Neuronal stem cell (in vitro differentiated cells): ENCODE measurements around the gene EML4.

Experiments
- DNase-seq: peaks from one replicate; pipeline ENCODE4 v3.0.0-alpha.2; 2013; ENCODE audit warnings: low spot score
- H2AFZ ChIP-seq: one replicate; pipeline ENCODE4 v1.6.1; 2013; ENCODE audit warnings: mild to moderate bottlenecking, low read length, inconsistent platforms
- H2AK5ac ChIP-seq: 2 replicates; pipeline ENCODE4 v1.6.1; 2013; ENCODE audit warnings: low read depth, mild to moderate bottlenecking, inconsistent platforms, low read length, moderate library complexity, mixed read lengths
- H2BK120ac ChIP-seq: 2 replicates; pipeline ENCODE4 v1.6.1; 2013; ENCODE audit warnings: low read depth, mild to moderate bottlenecking, inconsistent platforms, low read length, moderate library complexity, mixed read lengths
- H2BK12ac ChIP-seq: one replicate; pipeline ENCODE4 v1.6.1; 2013; ENCODE audit warnings: low read length, inconsistent platforms
- H2BK15ac ChIP-seq: 2 replicates; pipeline ENCODE4 v1.6.1; 2013; ENCODE audit warnings: mild to moderate bottlenecking, low read length, inconsistent platforms, mixed read lengths
- H2BK5ac ChIP-seq: one replicate; pipeline ENCODE4 v1.6.1; 2013; ENCODE audit warnings: inconsistent platforms, mild to moderate bottlenecking, low read length, moderate library complexity
- H3K14ac ChIP-seq: one replicate; pipeline ENCODE4 v1.6.1; 2013; ENCODE audit warnings: low read length, inconsistent platforms
- H3K18ac ChIP-seq: 2 replicates; pipeline ENCODE4 v1.6.1; 2013; ENCODE audit warnings: low read length, inconsistent platforms
- H3K23ac ChIP-seq: 2 replicates; pipeline ENCODE4 v1.6.1; 2013; ENCODE audit warnings: low read depth, mild to moderate bottlenecking, mixed read lengths, low read length, inconsistent platforms; ENCODE audit not compliant: poor library complexity
- H3K27ac ChIP-seq: replicated peaks from 3 replicates; pipeline ENCODE4 v1.5.1; 2013; ENCODE audit warnings: low read length, inconsistent platforms
- H3K27me3 ChIP-seq, 3 experiments: 2 replicates each; pipeline ENCODE4 v1.6.1; 2013; ENCODE audit warnings: low read length in 3 of 3, mild to moderate bottlenecking in 2 of 3, inconsistent platforms in 1 of 3, low read depth in 1 of 3, mixed read lengths in 1 of 3, moderate library complexity in 1 of 3; ENCODE audit not compliant: control insufficient read depth in 3 of 3, insufficient read depth in 3 of 3
- H3K36me3 ChIP-seq, 2 donors: replicated peaks in 1 of 2; 2 replicates each; pipeline ENCODE4 v1.6.1; 2013; ENCODE audit warnings: low read length in 2 of 2; ENCODE audit not compliant: control insufficient read depth in 2 of 2, insufficient read depth in 2 of 2
- H3K4ac ChIP-seq: 2 replicates; pipeline ENCODE4 v1.6.1; 2013; ENCODE audit warnings: inconsistent platforms, mild to moderate bottlenecking, low read length, moderate library complexity
- H3K4me1 ChIP-seq, 2 donors: 1 replicate in 1 of 2; 2 replicates in 1 of 2; pipeline ENCODE4 v1.6.1; 2013; ENCODE audit warnings: low read length in 2 of 2, low read depth in 1 of 2; ENCODE audit not compliant: control insufficient read depth in 2 of 2, insufficient read depth in 1 of 2
- H3K4me2 ChIP-seq: one replicate; pipeline ENCODE4 v1.6.1; 2013; ENCODE audit warnings: mild to moderate bottlenecking, low read length, inconsistent platforms; ENCODE audit not compliant: insufficient read depth, poor library complexity, severe bottlenecking
- H3K4me3 ChIP-seq, 2 donors: 2 replicates each; pipeline ENCODE4 v1.5.1; 2013; ENCODE audit warnings: low read length in 2 of 2, mild to moderate bottlenecking in 2 of 2, inconsistent platforms in 1 of 2, moderate library complexity in 1 of 2
- H3K79me1 ChIP-seq: one replicate; pipeline ENCODE4 v1.6.1; 2013; ENCODE audit warnings: low read depth, mild to moderate bottlenecking, inconsistent platforms, low read length, moderate library complexity
- H3K9ac ChIP-seq: one replicate; pipeline ENCODE4 v1.6.1; 2013; ENCODE audit warnings: mild to moderate bottlenecking, low read depth, low read length, inconsistent platforms; ENCODE audit not compliant: poor library complexity
- H3K9me3 ChIP-seq, 2 donors: replicated peaks in 1 of 2; 2 replicates each; pipeline versions ENCODE3 to v1.6.1; 2013; ENCODE audit warnings: low read length in 2 of 2, mild to moderate bottlenecking in 2 of 2, inconsistent platforms in 1 of 2, low read depth in 1 of 2, mixed read lengths in 1 of 2, moderate library complexity in 1 of 2; ENCODE audit not compliant: control insufficient read depth in 2 of 2, insufficient read depth in 1 of 2
- H4K8ac ChIP-seq: one replicate; pipeline ENCODE4 v1.6.1; 2013; ENCODE audit warnings: low read depth, mild to moderate bottlenecking, inconsistent platforms, low read length, moderate library complexity
- H4K91ac ChIP-seq: one replicate; pipeline ENCODE4 v1.6.1; 2013; ENCODE audit warnings: low read length, low read depth, mild to moderate bottlenecking, inconsistent platforms; ENCODE audit not compliant: poor library complexity
- WGBS, 2 donors: extraction: QIAGEN DNeasy Blood & Tissue Kit; methylation state at CpG; one replicate each; pipeline ENCODE4 v1.1.7; 2013; ENCODE audit warnings: missing lambda C conversion rate in 2 of 2, mixed read lengths in 1 of 2; ENCODE audit not compliant: insufficient read length in 2 of 2, insufficient replicate concordance in 1 of 2; ENCODE audit errors: extremely low coverage in 2 of 2; 5-methylcytosine and 5-hydroxymethylcytosine counted together

Gene EML4

DNA sequence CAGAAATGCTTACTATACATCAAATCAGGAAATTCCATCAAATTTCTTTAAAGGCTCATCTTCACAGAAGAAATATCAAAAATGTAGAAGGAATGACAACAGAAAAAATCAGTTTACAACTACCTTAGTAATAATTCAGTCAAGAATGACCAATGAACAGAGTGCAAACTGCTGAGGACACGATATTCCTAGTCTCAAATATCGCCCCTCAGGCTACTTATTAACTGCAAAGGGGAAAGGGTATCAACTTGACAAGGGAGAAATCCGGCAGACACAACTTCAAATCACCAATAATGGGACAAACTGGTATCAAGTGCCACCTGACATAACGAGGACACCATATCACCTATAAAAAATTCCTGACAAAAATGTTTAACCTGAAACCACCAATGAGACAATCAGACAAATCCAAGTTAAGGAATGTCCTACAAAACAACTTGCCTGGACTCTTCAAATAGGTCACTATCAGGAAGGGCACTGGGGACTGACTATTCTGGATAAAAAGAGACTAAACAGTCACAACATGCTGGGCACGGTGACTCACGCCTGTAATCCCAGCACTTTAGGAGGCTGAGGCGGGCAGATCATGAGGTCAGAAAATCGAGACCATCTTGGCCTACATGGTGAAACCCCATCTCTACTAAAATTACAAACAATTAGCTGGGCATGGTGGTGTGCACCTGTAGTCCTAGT, 179.1 kb downstream of the EML4 start:
- H3K9ac ChIP-seq = no peak overlapping the region
- no peak overlapping the region for H2BK5ac ChIP-seq
- peaks cover 8 to 87% of the 10 kb centered on the region in 2 donors for H3K36me3 ChIP-seq
- H3K4ac ChIP-seq = no peak overlapping the region
- H2BK12ac ChIP-seq = no peak overlapping the region
- H3K27ac ChIP-seq = no peak overlapping the region
- H4K8ac ChIP-seq = no peak overlapping the region
- H2AFZ ChIP-seq = no peak overlapping the region
- no peak overlapping the region for H4K91ac ChIP-seq
- H3K9me3 ChIP-seq = no peaks in the 10 kb centered on the region
- WGBS, 2 donors = no CpG with 5 or more reads among the region's 8 CpGs
- H3K23ac ChIP-seq = no peak overlapping the region
- H3K4me2 ChIP-seq = no peak overlapping the region
- no peak overlapping the region for H3K18ac ChIP-seq
- no peaks in the 10 kb centered on the region for H3K27me3 ChIP-seq
- no peak overlapping the region for H3K4me3 ChIP-seq
- H2AK5ac ChIP-seq = no peak overlapping the region
- DNase-seq = no peak
- H2BK120ac ChIP-seq = no peak overlapping the region
- no peaks in the 10 kb centered on the region for H3K4me1 ChIP-seq
- H2BK15ac ChIP-seq = no peak overlapping the region
- H3K14ac ChIP-seq = no peak overlapping the region
- peaks cover 1% of the 10 kb centered on the region for H3K79me1 ChIP-seq

GRCh38 chr2:42350434-42351063, 181.4 kb downstream of the EML4 start:
- Histone ChIP-seq H3K4me3 (no peak overlapping the region), H3K9me3 (no peaks in the 10 kb centered on the region), H2BK15ac (no peak overlapping the region), H2BK120ac (no peak overlapping the region), H3K23ac (no peak overlapping the region), H3K18ac (no peak overlapping the region), H2AK5ac (no peak overlapping the region), H3K4ac (no peak overlapping the region), H2AFZ (no peak overlapping the region), H3K27ac (no peak overlapping the region), H4K91ac (no peak overlapping the region), H4K8ac (no peak overlapping the region), H3K4me1 (no peaks in the 10 kb centered on the region), H3K36me3 (peaks cover 8 to 68% of the 10 kb centered on the region in 2 donors), H3K4me2 (no peak overlapping the region), H3K79me1 (peaks cover 1% of the 10 kb centered on the region), H3K14ac (no peak overlapping the region), H2BK12ac (no peak overlapping the region), H3K27me3 (no peaks in the 10 kb centered on the region), H2BK5ac (no peak overlapping the region), H3K9ac (no peak overlapping the region)
- no peak for DNase-seq
- no CpG with 5 or more reads among the region's 3 CpGs for WGBS, 2 donors

- Histone ChIP-seq H3K4me1 (no peaks in the 10 kb centered on the region), H4K91ac (no peak overlapping the region), H3K9me3 (no peaks in the 10 kb centered on the region), H2AFZ (no peak overlapping the region), H3K36me3 (peaks cover 3 to 65% of the 10 kb centered on the region in 2 donors), H3K4ac (no peak overlapping the region), H3K27ac (no peak overlapping the region), H3K14ac (no peak overlapping the region), H2AK5ac (no peak overlapping the region), H3K27me3 (no peaks in the 10 kb centered on the region), H3K79me1 (peaks cover 3% of the 10 kb centered on the region), H2BK5ac (no peak overlapping the region), H3K4me3 (no peak overlapping the region), H3K18ac (no peak overlapping the region), H2BK120ac (no peak overlapping the region), H3K23ac (no peak overlapping the region), H4K8ac (no peak overlapping the region), H3K9ac (no peak overlapping the region), H2BK12ac (no peak overlapping the region), H2BK15ac (no peak overlapping the region), H3K4me2 (no peak overlapping the region)
- no peak for DNase-seq
- no CpG with 5 or more reads among the region's 5 CpGs for WGBS, 2 donors
These were observed 182.7 kb downstream of the EML4 start for GRCh38 chr2:42351864-42352263.

GRCh38 chr2:42353792-42354429, 184.8 kb downstream of the EML4 start:
- no peaks in the 10 kb centered on the region for H3K4me1 ChIP-seq
- 100% methylated on average over 1 of the region's 5 CpGs; no CpG with 5 or more reads in 1 of the 2 donors for WGBS, 2 donors
- no peaks in the 10 kb centered on the region for H3K27me3 ChIP-seq
- H3K79me1 ChIP-seq = peaks cover 4% of the 10 kb centered on the region
- no peak overlapping the region for H3K4ac ChIP-seq
- H3K4me3 ChIP-seq = no peak overlapping the region
- no peak overlapping the region for H2BK120ac ChIP-seq
- no peak overlapping the region for H2AK5ac ChIP-seq
- no peak overlapping the region for H3K23ac ChIP-seq
- no peak overlapping the region for H3K14ac ChIP-seq
- no peak for DNase-seq
- H4K91ac ChIP-seq = no peak overlapping the region
- no peak overlapping the region for H3K4me2 ChIP-seq
- no peak overlapping the region for H3K9ac ChIP-seq
- H3K18ac ChIP-seq = no peak overlapping the region
- H4K8ac ChIP-seq = no peak overlapping the region
- no peak overlapping the region for H2BK5ac ChIP-seq
- no peak overlapping the region for H2BK12ac ChIP-seq
- H3K27ac ChIP-seq = no peak overlapping the region
- peaks cover 1 to 52% of the 10 kb centered on the region in 2 donors for H3K36me3 ChIP-seq
- no peak overlapping the region for H2AFZ ChIP-seq
- H3K9me3 ChIP-seq = no peaks in the 10 kb centered on the region
- no peak overlapping the region for H2BK15ac ChIP-seq
